OCI-LY1 (cell line): ENCODE data around the gene ZNF292.

ENCODE experiments used
- H2AFZ ChIP-seq: fragments of 200-600 bp; sonication (generic), shearing (Covaris generic); 2 replicates; pipeline ENCODE4 v1.6.0; 2014; ENCODE audit warnings: antibody characterized with exemption, mild to moderate bottlenecking, low read length
- H3F3A ChIP-seq: fragments of 200-600 bp; sonication (generic), shearing (Covaris generic); 2 replicates; pipeline ENCODE4 v1.6.0; 2014; ENCODE audit warnings: mild to moderate bottlenecking, antibody characterized with exemption, low read length, moderate library complexity; ENCODE audit not compliant: insufficient read depth
- H3K27ac ChIP-seq: fragments of 200-600 bp; sonication (generic); 2 replicates; pipeline ENCODE4 v1.5.1; 2014; ENCODE audit warnings: low read length, mixed run types, mild to moderate bottlenecking, low read depth; ENCODE audit not compliant: poor library complexity, severe bottlenecking
- H3K27me3 ChIP-seq: fragments of 200-600 bp; sonication (generic); 2 replicates; pipeline ENCODE4 v1.6.0; 2014; ENCODE audit warnings: antibody characterized with exemption, mild to moderate bottlenecking, low read length, moderate library complexity; ENCODE audit not compliant: insufficient read depth
- H3K36me3 ChIP-seq: fragments of 200-600 bp; sonication (generic); 2 replicates; pipeline ENCODE4 v1.6.1; 2014; ENCODE audit warnings: mild to moderate bottlenecking, antibody characterized with exemption, low read length, moderate library complexity, mixed read lengths; ENCODE audit not compliant: insufficient read depth
- H3K4me1 ChIP-seq: fragments of 200-600 bp; sonication (generic); 2 replicates; pipeline ENCODE4 v1.5.1; 2014; ENCODE audit warnings: mild to moderate bottlenecking, low read length, moderate library complexity; ENCODE audit not compliant: insufficient read depth, severe bottlenecking
- H3K4me2 ChIP-seq: fragments of 200-600 bp; sonication (generic), shearing (Covaris generic); 2 replicates; pipeline ENCODE4 v1.6.1; 2014; ENCODE audit warnings: low read length
- H3K4me3 ChIP-seq: fragments of 200-600 bp; sonication (generic); 2 replicates; pipeline ENCODE4 v1.5.1; 2014; ENCODE audit warnings: low read length, low read depth, mild to moderate bottlenecking, mixed read lengths; ENCODE audit not compliant: poor library complexity, severe bottlenecking
- H3K79me2 ChIP-seq: fragments of 200-600 bp; shearing (Covaris generic); 2 replicates; pipeline ENCODE4 v1.6.1; 2016; ENCODE audit warnings: mixed run types, low read length, mixed read lengths; ENCODE audit not compliant: insufficient read depth
- H3K9ac ChIP-seq: fragments of 200-600 bp; sonication (generic), shearing (Covaris generic); 2 replicates; pipeline ENCODE4 v1.6.1; 2014; ENCODE audit warnings: mild to moderate bottlenecking, low read length, mixed read lengths
- H3K9me2 ChIP-seq: fragments of 200-600 bp; sonication (generic), shearing (Covaris generic); 2 replicates; pipeline ENCODE4 v1.6.1; 2014; ENCODE audit warnings: low read depth, mild to moderate bottlenecking, low read length, mixed read lengths
- H3K9me3 ChIP-seq: fragments of 200-600 bp; shearing (Covaris generic); 2 replicates; pipeline ENCODE4 v1.6.1; 2014; ENCODE audit warnings: low read length, mixed read lengths
- H4K20me1 ChIP-seq: fragments of 200-600 bp; sonication (generic), shearing (Covaris generic); 2 replicates; pipeline ENCODE4 v1.6.0; 2016; ENCODE audit warnings: mild to moderate bottlenecking, low read length; ENCODE audit not compliant: insufficient read depth
- EZH2 ChIP-seq: fragments of 200-600 bp; sonication (generic), shearing (Covaris generic); IDR thresholded peaks from 2 replicates; pipeline ENCODE4 v1.8.0; 2017; ENCODE audit warnings: borderline replicate concordance, mixed run types, mild to moderate bottlenecking, antibody characterized with exemption, low read length, moderate library complexity, mixed read lengths
- TF ChIP-seq, protein P1 (sequence below): fragments of 200-600 bp; sonication (generic), shearing (Covaris generic); IDR thresholded peaks from 2 replicates; pipeline ENCODE4 v1.5.1; 2017; ENCODE audit warnings: mild to moderate bottlenecking, antibody characterized with exemption, low read length, moderate library complexity, mixed read lengths

Gene ZNF292

DNA sequence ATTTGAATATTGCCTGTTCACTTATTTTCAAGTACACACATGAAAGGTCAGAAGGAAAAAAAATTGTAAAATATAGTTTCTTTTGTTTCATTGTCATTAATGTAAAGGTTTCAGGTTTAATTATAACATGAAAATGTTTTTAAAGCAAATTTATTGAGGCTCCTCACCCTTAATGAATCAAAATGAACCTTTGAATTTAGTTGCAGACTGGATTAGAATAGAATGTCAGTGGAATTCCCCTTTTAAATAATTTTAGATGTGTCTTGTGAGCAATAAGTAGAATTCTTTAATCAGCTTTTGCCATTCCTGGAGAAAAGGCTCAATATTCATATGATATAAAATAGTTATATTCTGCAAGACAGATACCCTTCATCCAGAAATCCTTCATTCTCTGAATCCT lies 96.4 kb downstream of the ZNF292 start:
- Histone ChIP-seq H2AFZ (no peak overlapping the region), H3K9me3 (no peaks in the 10 kb centered on the region), H3K27ac (no peak overlapping the region), H3K9ac (no peak overlapping the region), H3K9me2 (no peaks in the 10 kb centered on the region), H3F3A (no peaks in the 10 kb centered on the region), H4K20me1 (no peaks in the 10 kb centered on the region), H3K36me3 (peaks cover 79% of the 10 kb centered on the region), H3K4me2 (no peak overlapping the region), H3K4me3 (no peak overlapping the region), H3K79me2 (no peaks in the 10 kb centered on the region), H3K27me3 (no peaks in the 10 kb centered on the region), H3K4me1 (no peaks in the 10 kb centered on the region)
- TF ChIP-seq, protein P1, sequence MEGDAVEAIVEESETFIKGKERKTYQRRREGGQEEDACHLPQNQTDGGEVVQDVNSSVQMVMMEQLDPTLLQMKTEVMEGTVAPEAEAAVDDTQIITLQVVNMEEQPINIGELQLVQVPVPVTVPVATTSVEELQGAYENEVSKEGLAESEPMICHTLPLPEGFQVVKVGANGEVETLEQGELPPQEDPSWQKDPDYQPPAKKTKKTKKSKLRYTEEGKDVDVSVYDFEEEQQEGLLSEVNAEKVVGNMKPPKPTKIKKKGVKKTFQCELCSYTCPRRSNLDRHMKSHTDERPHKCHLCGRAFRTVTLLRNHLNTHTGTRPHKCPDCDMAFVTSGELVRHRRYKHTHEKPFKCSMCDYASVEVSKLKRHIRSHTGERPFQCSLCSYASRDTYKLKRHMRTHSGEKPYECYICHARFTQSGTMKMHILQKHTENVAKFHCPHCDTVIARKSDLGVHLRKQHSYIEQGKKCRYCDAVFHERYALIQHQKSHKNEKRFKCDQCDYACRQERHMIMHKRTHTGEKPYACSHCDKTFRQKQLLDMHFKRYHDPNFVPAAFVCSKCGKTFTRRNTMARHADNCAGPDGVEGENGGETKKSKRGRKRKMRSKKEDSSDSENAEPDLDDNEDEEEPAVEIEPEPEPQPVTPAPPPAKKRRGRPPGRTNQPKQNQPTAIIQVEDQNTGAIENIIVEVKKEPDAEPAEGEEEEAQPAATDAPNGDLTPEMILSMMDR, result no peak
- TF ChIP-seq EZH2, result no peak

DNA sequence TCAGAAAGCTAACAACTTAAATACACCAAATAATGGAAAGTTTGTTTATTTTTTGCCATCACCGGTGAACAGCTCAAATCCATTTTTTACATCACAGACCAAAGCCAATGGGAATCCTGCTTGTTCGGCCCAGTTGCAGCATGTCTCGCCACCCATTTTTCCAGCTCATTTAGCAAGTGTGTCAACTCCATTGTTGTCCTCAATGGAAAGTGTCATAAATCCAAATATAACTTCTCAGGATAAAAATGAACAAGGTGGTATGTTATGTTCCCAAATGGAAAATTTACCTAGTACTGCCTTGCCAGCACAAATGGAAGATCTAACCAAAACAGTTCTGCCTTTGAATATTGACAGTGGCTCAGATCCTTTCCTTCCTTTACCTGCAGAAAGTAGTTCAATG lies 101.7 kb downstream of the ZNF292 start:
- peaks cover 80% of the 10 kb centered on the region for H3K36me3 ChIP-seq
- no peak overlapping the region for H3K4me3 ChIP-seq
- no peak overlapping the region for H2AFZ ChIP-seq
- no peaks in the 10 kb centered on the region for H3K9me3 ChIP-seq
- H3K27me3 ChIP-seq, result no peaks in the 10 kb centered on the region
- H3F3A ChIP-seq, result no peaks in the 10 kb centered on the region
- no peak overlapping the region for H3K27ac ChIP-seq
- no peak overlapping the region for H3K9ac ChIP-seq
- H3K79me2 ChIP-seq, result no peaks in the 10 kb centered on the region
- no peaks in the 10 kb centered on the region for H4K20me1 ChIP-seq
- H3K4me2 ChIP-seq, result no peak overlapping the region
- no peaks in the 10 kb centered on the region for H3K4me1 ChIP-seq
- no peak for TF ChIP-seq EZH2
- TF ChIP-seq, protein P1, result no peak
- no peaks in the 10 kb centered on the region for H3K9me2 ChIP-seq

DNA sequence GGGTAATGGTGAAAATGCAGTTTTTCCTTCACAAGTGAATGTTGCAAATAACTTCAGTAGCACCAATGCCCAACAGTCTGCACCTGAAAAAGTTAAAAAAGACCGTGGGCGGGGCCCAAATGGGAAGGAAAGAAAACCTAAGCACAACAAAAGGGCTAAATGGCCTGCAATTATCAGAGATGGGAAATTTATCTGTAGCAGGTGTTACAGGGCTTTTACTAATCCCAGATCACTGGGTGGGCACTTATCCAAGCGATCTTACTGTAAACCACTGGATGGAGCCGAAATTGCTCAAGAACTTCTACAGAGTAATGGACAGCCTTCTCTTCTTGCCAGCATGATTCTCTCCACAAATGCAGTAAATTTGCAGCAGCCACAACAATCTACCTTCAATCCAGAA lies 102.2 kb downstream of the ZNF292 start:
- Histone ChIP-seq H3K4me1 (no peaks in the 10 kb centered on the region), H3K79me2 (no peaks in the 10 kb centered on the region), H3F3A (no peaks in the 10 kb centered on the region), H3K9me3 (no peaks in the 10 kb centered on the region), H2AFZ (no peak overlapping the region), H3K27ac (no peak overlapping the region), H3K27me3 (no peaks in the 10 kb centered on the region), H3K4me3 (no peak overlapping the region), H3K9ac (no peak overlapping the region), H3K4me2 (no peak overlapping the region), H3K9me2 (no peaks in the 10 kb centered on the region), H3K36me3 (peaks cover 77% of the 10 kb centered on the region), H4K20me1 (no peaks in the 10 kb centered on the region)
- TF ChIP-seq EZH2, result no peak
- TF ChIP-seq, protein P1, result no peak
